Calu3 (cell line): ENCODE data around the gene OR2Y1. TPM values are rescaled to one million over a fixed set of nuclear protein-coding genes. Genes with fewer than 3 reads are reported as not detected.

ENCODE experiments used
- BruUV-seq: library from RNA; stranded (reverse); fragments of 400-500 nt; replicated peaks from 2 replicates; lab custom pipeline; 2021; lab: Mats Ljungman, UMichigan
- CTCF ChIA-PET: fragments of 300-600 bp; sonication (Branson Sonifier 250); formaldehyde crosslinking; loops from one replicate; lab custom pipeline; 2022; ENCODE audit warnings: antibody characterized with exemption; lab: Charles Lee
- DNase-seq: peaks from one replicate; pipeline ENCODE4 v3.0.0; 2022
- H3K27ac Mint-ChIP-seq: one replicate; pipeline ENCODE4 v1.8.0; 2022; ENCODE audit warnings: mixed read lengths; ENCODE audit not compliant: unreplicated experiment
- H3K27me3 Mint-ChIP-seq: one replicate; pipeline ENCODE4 v1.8.0; 2022; ENCODE audit warnings: mixed read lengths; ENCODE audit not compliant: unreplicated experiment
- H3K36me3 Mint-ChIP-seq: one replicate; pipeline ENCODE4 v1.8.0; 2022; ENCODE audit warnings: mild to moderate bottlenecking, moderate library complexity, mixed read lengths; ENCODE audit not compliant: insufficient read depth, unreplicated experiment
- H3K4me1 Mint-ChIP-seq: one replicate; pipeline ENCODE4 v1.8.0; 2022; ENCODE audit warnings: mild to moderate bottlenecking, low read depth, mixed read lengths; ENCODE audit not compliant: unreplicated experiment
- H3K4me3 Mint-ChIP-seq: one replicate; pipeline ENCODE4 v1.8.0; 2022; ENCODE audit warnings: mild to moderate bottlenecking, low read depth, moderate library complexity, mixed read lengths; ENCODE audit not compliant: unreplicated experiment
- H3K9me3 Mint-ChIP-seq: one replicate; pipeline ENCODE4 v1.8.0; 2022; ENCODE audit warnings: low read depth, mixed read lengths; ENCODE audit not compliant: unreplicated experiment
- intact Hi-C: fragments of 100-400 bp; cut with micrococcal nuclease; formaldehyde crosslinking; loops from one replicate; pipeline ENCODE4 v1.10.0; 2022; ENCODE audit not compliant: unreplicated experiment
- total RNA-seq: library from RNA; stranded (reverse); gene quantifications from 2 replicates; pipeline ENCODE4 v1.2.3, GENCODE V29; 2022
- TF ChIP-seq, protein P1 (sequence below): fragments of 200-600 bp; IDR thresholded peaks from one replicate; pipeline ENCODE4 v1.8.0; 2022; ENCODE audit warnings: antibody characterized with exemption; ENCODE audit not compliant: unreplicated experiment

OR2Y1 gene
- total RNA-seq, 1 experiment from 2014 or later: not detected

DNA sequence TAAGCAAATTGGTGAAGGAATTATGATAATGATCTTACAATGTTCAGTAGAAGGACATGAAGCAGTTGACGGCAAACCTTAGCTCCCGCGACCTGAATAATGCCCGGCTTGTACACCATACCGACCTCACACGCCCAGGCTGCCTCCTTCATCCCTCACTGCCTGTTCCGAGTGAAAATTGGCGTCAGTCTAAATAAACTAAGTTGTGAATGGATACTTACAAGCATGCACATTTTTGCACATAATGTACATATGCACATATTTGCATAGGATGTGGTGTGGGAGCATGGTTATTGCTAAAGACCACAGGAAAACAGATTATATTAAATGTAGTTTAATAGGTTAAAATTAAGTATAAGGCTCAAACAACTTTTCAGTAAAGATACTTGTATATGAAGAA lies 14.9 kb downstream of the OR2Y1 start:
- Mint-ChIP-seq H3K27ac (no peak overlapping the region), H3K4me3 (no peak overlapping the region), H3K27me3 (peaks cover 67% of the 10 kb centered on the region), H3K9me3 (peaks cover 4% of the 10 kb centered on the region), H3K36me3 (no peaks in the 10 kb centered on the region), H3K4me1 (no peaks in the 10 kb centered on the region)
- intact Hi-C loops: no loop called here
- TF ChIP-seq, protein P1, sequence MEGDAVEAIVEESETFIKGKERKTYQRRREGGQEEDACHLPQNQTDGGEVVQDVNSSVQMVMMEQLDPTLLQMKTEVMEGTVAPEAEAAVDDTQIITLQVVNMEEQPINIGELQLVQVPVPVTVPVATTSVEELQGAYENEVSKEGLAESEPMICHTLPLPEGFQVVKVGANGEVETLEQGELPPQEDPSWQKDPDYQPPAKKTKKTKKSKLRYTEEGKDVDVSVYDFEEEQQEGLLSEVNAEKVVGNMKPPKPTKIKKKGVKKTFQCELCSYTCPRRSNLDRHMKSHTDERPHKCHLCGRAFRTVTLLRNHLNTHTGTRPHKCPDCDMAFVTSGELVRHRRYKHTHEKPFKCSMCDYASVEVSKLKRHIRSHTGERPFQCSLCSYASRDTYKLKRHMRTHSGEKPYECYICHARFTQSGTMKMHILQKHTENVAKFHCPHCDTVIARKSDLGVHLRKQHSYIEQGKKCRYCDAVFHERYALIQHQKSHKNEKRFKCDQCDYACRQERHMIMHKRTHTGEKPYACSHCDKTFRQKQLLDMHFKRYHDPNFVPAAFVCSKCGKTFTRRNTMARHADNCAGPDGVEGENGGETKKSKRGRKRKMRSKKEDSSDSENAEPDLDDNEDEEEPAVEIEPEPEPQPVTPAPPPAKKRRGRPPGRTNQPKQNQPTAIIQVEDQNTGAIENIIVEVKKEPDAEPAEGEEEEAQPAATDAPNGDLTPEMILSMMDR: no peak
- no TSS peak for BruUV-seq
- DNase-seq: no peak
- CTCF ChIA-PET: no interaction called here

DNA sequence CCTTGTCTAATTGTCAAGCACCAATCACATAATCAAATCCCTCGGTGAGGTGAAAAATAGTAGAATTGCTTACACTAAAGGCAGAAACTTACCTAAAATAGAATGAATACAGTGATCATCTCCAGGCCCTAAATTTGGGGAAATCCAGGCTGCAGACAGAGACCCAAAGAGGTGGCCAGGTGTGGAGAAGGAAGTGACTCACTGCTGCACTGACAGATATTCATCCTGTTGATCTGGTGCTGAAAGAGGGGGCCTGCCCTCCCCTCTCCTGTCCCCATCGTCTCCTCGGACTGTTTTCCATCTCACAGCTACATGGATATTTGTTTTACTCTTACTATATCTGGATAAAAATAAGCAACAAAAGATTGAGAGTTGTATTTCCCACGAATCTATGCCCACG lies 15.9 kb downstream of the OR2Y1 start:
- peaks cover 67% of the 10 kb centered on the region for H3K27me3 Mint-ChIP-seq
- CTCF ChIA-PET: no interaction called here
- no peak overlapping the region for H3K4me3 Mint-ChIP-seq
- TF ChIP-seq, protein P1: no peak
- intact Hi-C loops: no loop called here
- peaks cover 4% of the 10 kb centered on the region for H3K9me3 Mint-ChIP-seq
- no peaks in the 10 kb centered on the region for H3K36me3 Mint-ChIP-seq
- no peak for DNase-seq
- no TSS peak for BruUV-seq
- no peaks in the 10 kb centered on the region for H3K4me1 Mint-ChIP-seq
- H3K27ac Mint-ChIP-seq: no peak overlapping the region

DNA sequence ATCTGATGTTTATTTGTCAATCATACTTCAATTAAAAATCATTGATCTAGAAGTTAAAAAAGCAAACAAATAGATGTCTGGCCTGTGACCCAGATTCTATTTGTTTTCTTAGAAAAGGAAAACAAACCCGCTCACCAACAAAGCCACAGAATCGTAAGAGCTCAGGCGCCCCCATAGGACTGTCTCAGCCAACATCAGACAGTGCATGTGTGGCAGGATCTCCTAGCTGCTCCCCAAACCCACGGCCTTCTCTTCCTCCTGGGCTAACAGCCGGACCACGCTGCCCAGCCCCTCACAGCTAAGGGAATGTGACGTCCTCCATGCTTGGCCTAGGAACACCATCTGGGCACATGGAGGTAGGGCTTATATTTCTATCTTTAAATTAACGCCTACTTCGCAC lies 19.4 kb downstream of the OR2Y1 start:
- DNase-seq: no peak
- TF ChIP-seq, protein P1: no peak
- BruUV-seq: no TSS peak
- Mint-ChIP-seq H3K36me3 (no peaks in the 10 kb centered on the region), H3K9me3 (no peaks in the 10 kb centered on the region), H3K4me1 (no peaks in the 10 kb centered on the region), H3K27ac (no peak overlapping the region), H3K4me3 (no peak overlapping the region), H3K27me3 (peaks cover 68% of the 10 kb centered on the region)
- CTCF ChIA-PET: no interaction called here
- intact Hi-C loops: no loop called here

DNA sequence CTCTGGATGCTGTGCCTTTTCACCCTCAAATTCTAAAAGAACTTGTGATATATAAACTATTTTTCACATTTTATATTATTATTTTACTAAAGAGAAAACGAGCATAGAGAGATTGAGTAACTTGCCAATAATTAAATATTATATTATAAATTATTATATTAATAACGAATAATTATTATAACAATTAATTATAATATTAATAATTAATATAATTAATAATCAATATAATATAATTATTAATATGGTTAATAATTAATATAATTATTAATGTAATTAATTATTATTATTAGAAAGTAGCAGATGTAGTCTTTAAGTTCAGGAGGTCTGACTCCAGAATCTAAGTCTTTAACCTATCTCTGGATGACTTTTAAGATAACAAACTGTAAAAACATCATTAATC lies 20.1 kb downstream of the OR2Y1 start:
- CTCF ChIA-PET: interaction anchor here (3.2 kb wide), 1 partner anchor 108 kb away, joined by 22 read pairs; no protein-coding TSS in a partner anchor
- intact Hi-C loops: loop anchor here (5.0 kb wide), 2 partner anchors 47 to 107 kb away; no protein-coding TSS in a partner anchor

More for the DNA sequence above, 20.1 kb downstream of the OR2Y1 start:
- no TSS peak for BruUV-seq
- H3K9me3 Mint-ChIP-seq: no peaks in the 10 kb centered on the region
- H3K4me3 Mint-ChIP-seq: no peak overlapping the region
- no peak overlapping the region for H3K27ac Mint-ChIP-seq
- TF ChIP-seq, protein P1: no peak
- no peaks in the 10 kb centered on the region for H3K36me3 Mint-ChIP-seq
- H3K4me1 Mint-ChIP-seq: no peaks in the 10 kb centered on the region
- DNase-seq: no peak
- peaks cover 68% of the 10 kb centered on the region for H3K27me3 Mint-ChIP-seq
